ENCODE data around the gene MYO1C. TPM values are rescaled to one million over a fixed set of nuclear protein-coding genes. Genes with fewer than 3 reads are reported as not detected.

The MYO1C gene
- total and polyA plus RNA-seq, 5 donors from 2014 or later = 7.3 to 33.7 (median 10.6) TPM

DNA sequence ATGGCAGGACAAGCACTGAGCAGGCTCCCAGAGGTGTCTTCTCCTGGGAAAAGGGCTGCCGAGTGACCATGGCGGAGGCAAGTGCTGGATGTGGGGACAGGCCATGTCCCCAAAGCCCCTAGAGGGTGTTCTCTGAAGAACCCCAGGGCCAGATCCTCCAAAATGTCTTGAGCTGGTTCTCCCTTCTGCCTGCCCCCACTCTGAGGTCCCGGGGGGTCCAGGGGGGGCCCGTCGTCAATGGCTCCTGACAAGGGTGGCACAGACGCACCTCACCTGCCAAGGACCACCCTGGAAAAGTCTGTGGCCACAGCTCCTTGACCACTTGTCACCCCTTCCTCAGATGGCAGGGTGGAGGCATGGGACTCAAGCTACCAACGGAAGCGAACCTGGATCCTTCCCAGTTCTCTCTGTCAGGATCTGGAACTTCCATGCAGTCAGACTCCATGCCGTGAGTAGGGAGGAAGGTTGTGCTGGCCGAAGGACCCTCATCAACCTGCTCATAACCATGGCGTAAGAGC, 2.3 kb upstream of the MYO1C start:
- H3K36me3 Mint-ChIP-seq = peaks cover 4% of the 10 kb centered on the region
- Histone ChIP-seq H3K9me3 (ENCODE audit: control insufficient read depth in 2 of 2, low read length in 2 of 2) (no peaks in the 10 kb centered on the region), H3K27ac (ENCODE audit: insufficient read depth, low read length, poor library complexity, severe bottlenecking) (no peak overlapping the region), H3K36me3 (ENCODE audit: control insufficient read depth, insufficient read depth, low read length) (peaks cover 28% of the 10 kb centered on the region), H3K4me1 (ENCODE audit: control insufficient read depth, insufficient read depth, low read length, poor library complexity, severe bottlenecking) (peaks cover 26% of the 10 kb centered on the region), H3K27me3 (ENCODE audit: control insufficient read depth, insufficient read depth, low read length) (no peaks in the 10 kb centered on the region), H3K4me3 (ENCODE audit: low read depth, low read length) (no peak overlapping the region)
- no peak overlapping the region for H3K27ac Mint-ChIP-seq
- no peak for ATAC-seq (ENCODE audit: low read depth in 2 of 2)
- no peaks in the 10 kb centered on the region for H3K9me3 Mint-ChIP-seq
- no peaks in the 10 kb centered on the region for H3K27me3 Mint-ChIP-seq
- peak overlapping the region in 1 of 4 donors; percentile 70 for H3K4me3 Mint-ChIP-seq
- H3K4me1 Mint-ChIP-seq = peaks cover 3 to 27% (median 12%) of the 10 kb centered on the region in 4 donors
- no peak for DNase-seq

DNA sequence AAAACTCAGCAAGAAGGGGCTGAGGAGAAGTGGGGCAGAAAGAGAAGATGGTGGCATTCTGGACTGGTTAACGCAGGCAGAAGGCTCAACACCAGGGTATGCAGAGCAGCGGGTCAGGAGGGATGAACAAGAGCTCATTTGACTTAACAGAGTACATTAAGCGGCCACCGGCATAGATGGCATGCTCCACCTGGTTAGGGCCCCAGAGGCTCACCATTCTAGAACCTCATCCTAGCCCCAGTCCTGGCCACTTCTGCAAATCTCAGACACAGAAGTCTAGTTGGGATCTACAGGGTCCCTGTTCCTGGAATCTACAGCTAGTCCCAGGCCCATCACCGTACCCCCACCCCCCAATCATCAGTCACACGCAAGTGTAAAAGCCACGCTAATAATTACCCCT, 1.7 kb upstream of the MYO1C start:
- no peaks in the 10 kb centered on the region for H3K27me3 Mint-ChIP-seq
- no peak overlapping the region for H3K4me3 ChIP-seq (ENCODE audit: low read depth, low read length)
- H3K9me3 Mint-ChIP-seq = no peaks in the 10 kb centered on the region
- DNase-seq (no peak), ATAC-seq (ENCODE audit: low read depth in 2 of 2) (no peak)
- peaks cover 26% of the 10 kb centered on the region for H3K4me1 ChIP-seq (ENCODE audit: control insufficient read depth, insufficient read depth, low read length, poor library complexity, severe bottlenecking)
- H3K4me3 Mint-ChIP-seq = peak overlapping the region in 3 of 4 donors; percentile 7 to 85 (median 70)
- H3K9me3 ChIP-seq (ENCODE audit: control insufficient read depth in 2 of 2, low read length in 2 of 2) = no peaks in the 10 kb centered on the region
- no peak overlapping the region for H3K27ac ChIP-seq (ENCODE audit: insufficient read depth, low read length, poor library complexity, severe bottlenecking)
- H3K36me3 Mint-ChIP-seq = peaks cover 4% of the 10 kb centered on the region
- H3K4me1 Mint-ChIP-seq = peaks cover 3 to 30% (median 12%) of the 10 kb centered on the region in 4 donors
- H3K27ac Mint-ChIP-seq = peak overlapping the region in 1 of 3 donors; percentile 67
- H3K27me3 ChIP-seq (ENCODE audit: control insufficient read depth, insufficient read depth, low read length) = no peaks in the 10 kb centered on the region
- peaks cover 24% of the 10 kb centered on the region for H3K36me3 ChIP-seq (ENCODE audit: control insufficient read depth, insufficient read depth, low read length)

DNA sequence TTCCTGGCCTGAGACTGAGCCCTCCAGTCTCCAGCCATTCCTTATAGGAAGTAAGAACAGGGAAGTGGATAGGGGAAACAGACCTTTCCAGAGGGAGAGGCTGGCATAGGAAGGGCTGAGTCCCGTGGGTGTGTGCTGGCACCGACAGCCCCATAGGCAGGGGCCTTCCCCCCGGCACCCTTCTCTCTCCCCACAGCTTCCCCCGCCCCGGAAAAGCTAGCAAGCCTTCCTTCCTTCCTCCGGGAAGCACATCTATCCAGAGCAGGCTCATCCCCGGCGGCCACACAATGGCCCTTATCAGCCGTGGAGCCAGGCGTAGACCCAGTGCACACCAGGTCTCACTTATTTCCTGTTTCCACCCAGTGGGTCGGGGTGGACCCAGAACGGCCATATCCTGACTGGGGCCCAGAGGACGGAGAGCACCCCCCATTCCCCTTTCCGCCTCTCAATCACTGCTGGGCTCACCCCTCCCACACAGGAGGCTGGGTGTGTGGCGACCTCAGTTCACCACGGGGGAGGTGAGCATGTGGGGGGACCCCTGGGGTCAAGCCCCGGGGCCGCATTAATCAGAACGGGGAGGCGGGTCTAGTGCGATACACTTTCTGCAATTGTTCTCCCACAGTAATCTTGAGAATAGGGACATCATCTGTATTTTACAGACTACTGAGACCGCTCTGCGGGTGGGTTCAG, 950 bp upstream of the MYO1C start:
- no peaks in the 10 kb centered on the region for H3K27me3 ChIP-seq (ENCODE audit: control insufficient read depth, insufficient read depth, low read length)
- H3K9me3 ChIP-seq (ENCODE audit: control insufficient read depth in 2 of 2, low read length in 2 of 2) = no peaks in the 10 kb centered on the region
- peak overlapping the region in 2 of 3 donors; percentile 26 to 67 for H3K27ac Mint-ChIP-seq
- H3K36me3 Mint-ChIP-seq = peaks cover 4% of the 10 kb centered on the region
- no peak overlapping the region for H3K27ac ChIP-seq (ENCODE audit: insufficient read depth, low read length, poor library complexity, severe bottlenecking)
- peak overlapping the region; percentile 70 to 89 (median 86) for H3K4me3 Mint-ChIP-seq
- peaks cover 24% of the 10 kb centered on the region for H3K36me3 ChIP-seq (ENCODE audit: control insufficient read depth, insufficient read depth, low read length)
- no peaks in the 10 kb centered on the region for H3K9me3 Mint-ChIP-seq
- DNase-seq (no peak), ATAC-seq (ENCODE audit: low read depth in 2 of 2) (no peak)
- no peak overlapping the region for H3K4me3 ChIP-seq (ENCODE audit: low read depth, low read length)
- peaks cover 31% of the 10 kb centered on the region for H3K4me1 ChIP-seq (ENCODE audit: control insufficient read depth, insufficient read depth, low read length, poor library complexity, severe bottlenecking)
- H3K4me1 Mint-ChIP-seq = peaks cover 4 to 37% (median 16%) of the 10 kb centered on the region in 4 donors
- no peaks in the 10 kb centered on the region for H3K27me3 Mint-ChIP-seq

DNA sequence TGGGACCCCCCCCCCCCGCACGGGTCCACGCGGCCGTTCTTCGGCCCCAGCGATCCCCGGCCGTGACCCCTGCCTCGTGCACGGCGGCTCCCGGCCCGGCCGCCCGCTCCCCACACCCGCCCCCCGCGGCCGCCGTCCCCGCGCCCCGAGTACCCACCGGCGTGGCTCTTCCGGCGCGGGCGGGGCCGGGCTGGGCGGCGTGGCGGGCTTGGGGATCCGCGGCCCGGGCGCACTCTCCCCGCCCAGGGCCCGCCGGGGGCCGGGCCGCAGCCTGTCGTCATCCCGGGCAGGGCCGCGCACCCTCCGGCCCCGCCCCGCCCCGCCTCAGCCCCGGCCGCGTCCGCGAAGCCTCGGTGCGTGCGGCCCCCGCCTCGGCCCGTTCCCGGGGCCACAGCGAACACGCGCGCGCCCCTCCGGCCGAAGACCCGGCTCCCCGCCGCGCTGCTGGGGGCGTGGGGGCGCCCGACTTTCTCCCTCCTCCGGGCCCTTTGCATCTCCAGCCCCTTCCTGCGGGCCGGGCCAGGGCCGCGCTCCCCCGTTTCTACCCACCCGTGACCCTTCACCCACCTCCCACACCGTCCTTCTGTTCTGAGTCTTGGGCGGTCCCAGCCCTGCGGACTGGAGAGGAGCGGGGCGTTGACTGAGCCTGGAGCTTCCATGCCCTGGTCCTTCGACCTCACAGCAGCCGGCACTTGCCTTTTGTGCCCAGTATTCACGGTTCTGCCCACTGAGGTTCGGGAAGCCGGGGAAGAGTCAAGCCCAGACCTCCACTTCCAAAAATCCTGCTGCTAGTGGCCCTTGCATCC, 840 bp downstream of the MYO1C start:
- Mint-ChIP-seq H3K9me3 (no peaks in the 10 kb centered on the region), H3K36me3 (peaks cover 4% of the 10 kb centered on the region), H3K27ac (peak overlapping the region; percentile 58 to 81 (median 77)), H3K4me3 (peak overlapping the region; percentile 70 to 92 (median 90)), H3K27me3 (no peaks in the 10 kb centered on the region), H3K4me1 (peaks cover 5 to 46% (median 16%) of the 10 kb centered on the region in 4 donors)
- Histone ChIP-seq H3K9me3 (ENCODE audit: control insufficient read depth in 2 of 2, low read length in 2 of 2) (no peaks in the 10 kb centered on the region), H3K36me3 (ENCODE audit: control insufficient read depth, insufficient read depth, low read length) (peaks cover 7% of the 10 kb centered on the region), H3K27ac (ENCODE audit: insufficient read depth, low read length, poor library complexity, severe bottlenecking) (peak overlapping the region; percentile 63), H3K27me3 (ENCODE audit: control insufficient read depth, insufficient read depth, low read length) (no peaks in the 10 kb centered on the region), H3K4me3 (ENCODE audit: low read depth, low read length) (peak overlapping the region; percentile 22), H3K4me1 (ENCODE audit: control insufficient read depth, insufficient read depth, low read length, poor library complexity, severe bottlenecking) (peaks cover 46% of the 10 kb centered on the region)
- peak; percentile 32 to 41 for ATAC-seq (ENCODE audit: low read depth in 2 of 2)
- peak; percentile 33 to 53 (median 51) for DNase-seq

DNA sequence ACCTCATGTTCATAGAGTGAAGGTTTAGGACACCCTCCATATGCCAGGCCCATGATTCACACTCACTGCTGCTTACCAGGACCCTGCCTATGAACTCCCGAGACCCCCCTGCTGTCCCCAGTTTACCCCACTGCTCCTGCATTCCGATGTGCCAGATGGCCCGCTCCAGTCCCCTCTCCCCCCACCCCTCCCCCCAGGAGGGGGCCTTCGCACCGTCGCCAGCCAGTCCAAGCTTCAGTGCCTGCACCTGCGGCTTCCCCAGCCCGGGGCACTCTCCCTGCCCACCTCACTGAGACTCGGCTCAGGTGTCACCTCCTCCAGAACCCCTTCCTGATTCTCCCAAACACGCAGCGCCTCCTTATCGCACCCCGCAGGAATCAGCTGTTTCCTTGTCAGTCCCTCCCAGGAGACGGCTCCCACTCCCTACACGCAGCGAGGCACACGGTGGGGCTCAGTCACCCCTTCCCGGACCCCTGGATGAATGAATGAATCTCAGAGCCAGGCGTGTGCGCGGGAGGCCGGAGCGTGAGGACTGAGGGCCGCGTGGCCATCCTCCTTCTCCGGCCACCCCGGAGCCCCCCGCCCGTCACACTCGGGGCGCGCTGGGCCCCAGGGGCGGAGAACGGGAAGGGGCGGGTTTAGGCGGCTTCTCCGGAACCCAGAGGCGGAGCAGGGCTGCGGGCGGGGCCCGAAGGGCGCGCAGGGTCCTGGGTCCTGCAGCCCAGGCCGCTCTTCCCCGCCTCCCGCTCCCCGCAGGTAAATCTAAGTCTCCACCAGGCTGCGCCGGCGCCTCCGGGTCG, 1.6 kb downstream of the MYO1C start:
- Mint-ChIP-seq H3K27me3 (no peaks in the 10 kb centered on the region), H3K4me3 (peak overlapping the region; percentile 89 to 98 (median 92)), H3K9me3 (no peaks in the 10 kb centered on the region), H3K4me1 (peaks cover 5 to 48% (median 16%) of the 10 kb centered on the region in 4 donors), H3K36me3 (peaks cover 4% of the 10 kb centered on the region), H3K27ac (peak overlapping the region; percentile 75 to 81 (median 78))
- no peaks in the 10 kb centered on the region for H3K9me3 ChIP-seq (ENCODE audit: control insufficient read depth in 2 of 2, low read length in 2 of 2)
- ATAC-seq (ENCODE audit: low read depth in 2 of 2) = peak; percentile 59 to 63
- no peaks in the 10 kb centered on the region for H3K36me3 ChIP-seq (ENCODE audit: control insufficient read depth, insufficient read depth, low read length)
- H3K4me1 ChIP-seq (ENCODE audit: control insufficient read depth, insufficient read depth, low read length, poor library complexity, severe bottlenecking) = peaks cover 54% of the 10 kb centered on the region
- no peaks in the 10 kb centered on the region for H3K27me3 ChIP-seq (ENCODE audit: control insufficient read depth, insufficient read depth, low read length)
- H3K27ac ChIP-seq (ENCODE audit: insufficient read depth, low read length, poor library complexity, severe bottlenecking) = peak overlapping the region; percentile 63
- peak; percentile 50 to 69 (median 60) for DNase-seq
- H3K4me3 ChIP-seq (ENCODE audit: low read depth, low read length) = peak overlapping the region; percentile 59

DNA sequence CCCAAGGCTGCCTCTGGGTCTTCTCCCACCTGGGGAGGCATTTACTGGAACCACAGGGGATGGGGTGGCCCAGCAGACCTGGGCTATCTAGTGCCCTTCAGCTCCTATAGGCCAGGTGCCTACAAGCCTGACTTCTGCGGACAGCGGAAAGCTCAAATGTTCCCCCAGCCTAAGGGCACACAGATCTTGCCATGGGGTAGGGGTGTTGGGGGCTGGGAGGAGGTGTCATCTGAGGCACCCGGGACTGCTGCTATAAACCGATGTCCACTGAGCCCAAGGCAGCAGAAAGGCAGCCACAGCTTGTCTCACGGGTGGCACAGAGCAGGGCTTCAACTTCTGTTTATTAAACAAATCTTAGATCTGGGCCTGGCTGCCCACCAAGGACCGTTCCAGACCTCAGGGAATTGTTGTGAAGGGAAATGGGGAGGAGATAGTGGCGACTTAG, 3.6 kb downstream of the MYO1C start:
- Mint-ChIP-seq H3K27me3 (no peaks in the 10 kb centered on the region), H3K27ac (peak overlapping the region in 2 of 3 donors; percentile 81 to 86), H3K36me3 (no peaks in the 10 kb centered on the region), H3K4me1 (peaks cover 5 to 59% (median 16%) of the 10 kb centered on the region in 4 donors), H3K9me3 (no peaks in the 10 kb centered on the region), H3K4me3 (peak overlapping the region; percentile 88 to 98 (median 92))
- H3K9me3 ChIP-seq (ENCODE audit: control insufficient read depth in 2 of 2, low read length in 2 of 2) = no peaks in the 10 kb centered on the region
- H3K4me1 ChIP-seq (ENCODE audit: control insufficient read depth, insufficient read depth, low read length, poor library complexity, severe bottlenecking) = peaks cover 61% of the 10 kb centered on the region
- no peaks in the 10 kb centered on the region for H3K27me3 ChIP-seq (ENCODE audit: control insufficient read depth, insufficient read depth, low read length)
- H3K4me3 ChIP-seq (ENCODE audit: low read depth, low read length) = no peak overlapping the region
- no peak for DNase-seq
- no peak for ATAC-seq (ENCODE audit: low read depth in 2 of 2)
- H3K27ac ChIP-seq (ENCODE audit: insufficient read depth, low read length, poor library complexity, severe bottlenecking) = peak overlapping the region; percentile 83
- H3K36me3 ChIP-seq (ENCODE audit: control insufficient read depth, insufficient read depth, low read length) = no peaks in the 10 kb centered on the region

Data from CD4-positive, CD25-positive, alpha-beta regulatory T cell (primary cell).